Measurements from ENCODE around the gene GPC1.

The GPC1 gene

DNA sequence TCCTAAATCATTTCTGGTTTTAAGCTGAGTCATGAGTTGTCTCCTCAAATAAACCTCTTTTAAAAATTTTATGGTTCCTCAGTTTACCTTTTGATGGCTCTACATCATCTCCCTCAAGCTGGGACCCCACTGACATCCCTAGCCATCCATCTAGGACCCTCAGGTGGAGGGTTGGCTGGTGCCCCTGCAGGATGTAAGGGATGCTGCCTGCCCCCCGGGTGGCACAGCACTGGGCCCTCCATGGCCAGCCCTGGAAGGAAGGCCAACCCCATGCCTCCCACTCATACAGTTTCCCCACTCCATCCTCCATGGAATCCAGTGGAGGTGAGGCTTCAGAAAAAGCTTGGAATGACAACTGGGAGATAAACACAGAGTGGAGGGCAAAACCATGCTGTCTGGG is 17.2 kb upstream of the GPC1 start:
- no peak overlapping the region for H3K4me3 ChIP-seq (ENCODE audit: low read length)
- TF ChIP-seq, protein P1, sequence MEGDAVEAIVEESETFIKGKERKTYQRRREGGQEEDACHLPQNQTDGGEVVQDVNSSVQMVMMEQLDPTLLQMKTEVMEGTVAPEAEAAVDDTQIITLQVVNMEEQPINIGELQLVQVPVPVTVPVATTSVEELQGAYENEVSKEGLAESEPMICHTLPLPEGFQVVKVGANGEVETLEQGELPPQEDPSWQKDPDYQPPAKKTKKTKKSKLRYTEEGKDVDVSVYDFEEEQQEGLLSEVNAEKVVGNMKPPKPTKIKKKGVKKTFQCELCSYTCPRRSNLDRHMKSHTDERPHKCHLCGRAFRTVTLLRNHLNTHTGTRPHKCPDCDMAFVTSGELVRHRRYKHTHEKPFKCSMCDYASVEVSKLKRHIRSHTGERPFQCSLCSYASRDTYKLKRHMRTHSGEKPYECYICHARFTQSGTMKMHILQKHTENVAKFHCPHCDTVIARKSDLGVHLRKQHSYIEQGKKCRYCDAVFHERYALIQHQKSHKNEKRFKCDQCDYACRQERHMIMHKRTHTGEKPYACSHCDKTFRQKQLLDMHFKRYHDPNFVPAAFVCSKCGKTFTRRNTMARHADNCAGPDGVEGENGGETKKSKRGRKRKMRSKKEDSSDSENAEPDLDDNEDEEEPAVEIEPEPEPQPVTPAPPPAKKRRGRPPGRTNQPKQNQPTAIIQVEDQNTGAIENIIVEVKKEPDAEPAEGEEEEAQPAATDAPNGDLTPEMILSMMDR (conservative IDR thresholded peaks at IDR 0.05; ENCODE audit: low read depth, low read length): no peak
- no peak for DNase-seq (ENCODE audit: low read depth)

- DNase-seq (ENCODE audit: low read depth): no peak
- TF ChIP-seq, protein P1 (conservative IDR thresholded peaks at IDR 0.05; ENCODE audit: low read depth, low read length): no peak
- H3K4me3 ChIP-seq (ENCODE audit: low read length): no peak overlapping the region
Observed at GRCh38 chr2:240419271-240419670, 16.2 kb upstream of the GPC1 start.

DNA sequence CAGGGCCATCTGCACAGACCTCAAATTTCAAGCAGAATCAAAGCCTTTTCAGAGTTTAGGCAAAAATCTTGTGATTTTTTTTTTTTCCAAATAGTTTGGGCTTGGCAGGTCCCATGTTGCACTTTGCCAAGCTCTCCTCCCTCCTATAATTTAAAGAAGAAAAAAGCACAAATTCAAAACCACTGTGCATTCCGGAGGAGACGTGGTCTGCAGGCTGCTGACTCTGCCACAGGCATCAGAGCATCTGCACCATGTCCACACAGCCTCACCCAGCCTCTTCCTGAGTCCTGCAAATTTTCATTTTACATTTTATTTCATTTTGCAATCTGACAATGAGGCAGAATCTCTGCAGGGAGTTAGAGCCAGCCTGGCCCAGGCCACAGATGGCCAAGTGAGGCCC is 15.7 kb upstream of the GPC1 start:
- TF ChIP-seq, protein P1 (conservative IDR thresholded peaks at IDR 0.05; ENCODE audit: low read depth, low read length): no peak
- H3K4me3 ChIP-seq (ENCODE audit: low read length): no peak overlapping the region
- DNase-seq (ENCODE audit: low read depth): no peak

GRCh38 chr2:240420206-240421104 is 15.0 kb upstream of the GPC1 start:
- DNase-seq (ENCODE audit: low read depth): no peak

DNA sequence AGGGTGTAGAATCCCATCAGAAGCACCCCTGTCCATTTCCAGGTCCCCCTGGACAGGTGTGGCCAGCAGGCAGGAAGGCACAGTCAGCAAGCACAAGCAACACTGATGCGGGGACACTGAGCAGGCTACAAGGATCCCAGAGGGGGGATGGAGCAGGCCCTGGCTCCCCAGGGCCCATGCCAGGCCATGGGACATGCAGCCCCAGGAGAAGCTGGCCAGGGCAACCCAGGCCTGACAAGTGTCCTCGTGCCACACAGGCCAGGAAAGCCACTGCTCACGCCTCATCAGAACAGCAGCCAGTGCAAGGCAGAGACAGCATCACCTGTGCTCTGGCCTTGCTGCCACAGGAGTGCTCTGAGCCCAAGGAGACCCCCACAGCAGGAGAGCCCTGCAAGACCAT is 14.1 kb upstream of the GPC1 start:
- DNase-seq (ENCODE audit: low read depth): no peak
- TF ChIP-seq, protein P1 (conservative IDR thresholded peaks at IDR 0.05; ENCODE audit: low read depth, low read length): no peak
- no peak overlapping the region for H3K4me3 ChIP-seq (ENCODE audit: low read length)

More at GRCh38 chr2:240420206-240421104, 15.0 kb upstream of the GPC1 start:
- H3K4me3 ChIP-seq (ENCODE audit: low read length): no peak overlapping the region
- TF ChIP-seq, protein P1 (conservative IDR thresholded peaks at IDR 0.05; ENCODE audit: low read depth, low read length): no peak

DNA sequence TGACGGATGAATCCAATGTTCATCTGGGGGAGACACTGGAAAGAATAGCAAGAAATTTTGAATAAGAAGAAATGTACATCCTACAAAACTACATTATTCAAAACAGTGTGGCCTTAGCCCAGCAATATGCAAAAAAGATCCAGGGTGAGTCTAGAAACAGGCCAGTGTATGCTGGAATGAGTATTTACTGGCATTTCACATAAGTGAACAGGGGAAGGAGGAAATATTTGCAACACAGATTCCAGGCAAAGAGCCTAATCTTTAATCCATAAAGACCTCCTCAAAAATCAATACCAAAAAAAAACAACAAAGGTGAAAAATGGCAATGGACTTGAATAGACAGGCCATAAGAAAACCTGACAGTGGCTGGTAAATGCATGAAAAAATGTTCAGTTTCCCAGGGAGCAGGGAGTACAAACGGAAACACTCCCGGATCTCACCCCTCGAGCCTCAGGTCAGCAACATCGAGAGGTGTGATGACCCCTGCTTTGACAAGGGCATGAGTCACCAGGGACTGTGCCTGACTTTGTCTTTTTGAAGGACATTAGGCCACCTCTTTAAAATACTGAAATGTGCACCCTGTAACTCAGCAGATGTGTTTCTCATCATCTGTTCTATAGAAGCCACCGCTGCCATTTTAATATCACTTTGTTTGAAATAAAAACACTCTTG is 12.7 kb upstream of the GPC1 start:
- no peak for DNase-seq (ENCODE audit: low read depth)
- TF ChIP-seq, protein P1 (conservative IDR thresholded peaks at IDR 0.05; ENCODE audit: low read depth, low read length): no peak
- no peak overlapping the region for H3K4me3 ChIP-seq (ENCODE audit: low read length)

Measured in retinal pigment epithelial cell (primary cell).